Stimulated activated CD8-positive, alpha-beta memory T cell treated with anti-CD3 and anti-CD28 coated beads, Interleukin-12 subunit alpha, Interleukin-12 subunit beta, amount 100 ng/mL, for 24 hours (primary cell): ENCODE measurements around the gene S100A13.

ENCODE experiments used
- DNase-seq: peaks from one replicate; pipeline ENCODE4 v3.0.0-alpha.2; 2020; ENCODE audit errors: extremely low read depth

The S100A13 gene

DNA sequence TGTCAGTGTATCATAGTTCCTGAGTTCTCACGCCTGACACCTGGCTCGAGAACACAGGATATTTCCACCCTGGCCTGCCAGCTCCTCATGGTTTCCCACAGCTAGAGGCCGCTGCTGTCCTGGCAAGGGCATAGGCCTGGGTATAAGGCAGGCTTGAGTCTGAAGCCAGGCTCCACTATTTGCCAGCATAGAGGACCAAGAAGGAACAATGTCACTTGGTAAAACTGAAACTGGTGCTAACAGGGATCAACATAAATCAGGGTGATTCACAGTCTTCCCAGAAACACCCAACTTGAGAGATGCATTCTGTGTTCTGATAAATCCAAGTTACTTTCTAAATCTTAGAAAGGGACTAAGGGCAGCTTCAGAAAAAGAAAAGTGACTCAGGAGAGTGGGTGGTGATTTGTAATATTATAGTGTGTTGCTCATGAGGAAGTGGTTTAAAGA lies 54.7 kb downstream of the S100A13 start:
- no peak for DNase-seq

DNA sequence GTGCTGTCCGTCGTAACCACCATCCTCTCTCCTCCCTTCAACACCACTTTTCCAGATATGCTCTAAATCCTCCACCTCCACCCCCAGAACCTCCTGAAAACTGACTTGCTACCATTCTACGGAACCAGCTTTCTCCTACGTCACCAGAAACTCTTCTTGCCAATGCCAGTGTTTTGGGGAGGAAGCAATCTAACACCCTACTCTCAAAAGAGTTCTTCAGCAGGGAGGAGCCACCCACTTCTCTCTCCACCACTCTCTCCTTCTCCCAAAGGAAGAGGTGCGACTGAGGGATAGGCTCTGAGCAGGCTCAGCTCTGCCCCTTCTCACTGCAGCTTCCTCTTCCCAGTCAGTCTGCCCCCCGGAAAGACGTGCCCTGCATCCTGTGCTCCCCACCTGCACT lies 55.6 kb downstream of the S100A13 start:
- DNase-seq = no peak

DNA sequence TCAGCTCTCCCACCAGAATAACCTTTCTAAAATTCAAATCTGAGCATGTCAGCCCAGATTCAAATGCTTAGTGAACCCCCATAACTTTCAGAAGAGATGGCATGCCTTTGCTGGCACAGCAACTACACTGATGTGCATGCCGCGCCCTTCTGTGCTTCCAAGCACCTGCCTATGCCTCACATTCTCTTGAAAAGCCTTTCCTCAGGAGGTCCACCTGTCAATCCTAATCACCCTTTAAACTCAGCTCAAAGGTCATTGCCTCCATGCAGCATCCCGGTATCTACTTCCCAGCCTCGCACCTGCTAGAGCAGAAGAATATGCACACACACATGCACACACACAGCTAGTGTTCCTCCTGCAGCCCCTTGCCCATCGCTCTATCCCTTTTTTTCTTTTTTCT lies 56.4 kb downstream of the S100A13 start:
- no peak for DNase-seq

DNA sequence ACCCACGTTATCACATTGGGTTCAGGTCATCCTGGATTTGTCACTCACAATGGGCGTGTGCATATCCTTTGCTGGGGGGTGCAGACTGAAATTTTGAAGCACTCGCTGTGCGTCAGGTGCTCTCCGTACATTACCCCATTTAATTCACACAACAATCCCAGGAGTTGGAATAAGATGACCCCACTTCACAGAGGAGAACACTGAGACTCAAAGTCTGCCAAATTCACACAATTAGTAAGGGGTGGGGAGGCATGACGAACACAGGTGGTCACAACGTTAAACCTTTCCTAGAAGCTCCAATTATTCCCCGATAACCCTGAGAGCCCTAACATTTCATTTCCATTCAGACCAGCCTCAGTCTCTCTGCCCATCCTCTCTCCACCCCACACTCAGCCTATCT lies 57.8 kb downstream of the S100A13 start:
- no peak for DNase-seq
